Ovary (tissue), 9 donors: ENCODE results near the gene CACNA1D. TPM values are rescaled to one million over a fixed set of nuclear protein-coding genes. Genes with fewer than 3 reads are reported as not detected.

Experiments
- DNase-seq, 5 donors: peaks; one replicate each; pipeline ENCODE4 v3.0.0-alpha.2; 2019 to 2020
- H3K27ac ChIP-seq, 2 donors: fragments of 200-600 bp; one replicate each; pipeline versions ENCODE4 v1.5.1 to v1.8.0; 2019 to 2022
- H3K27me3 ChIP-seq: fragments of 200-600 bp; one replicate; pipeline ENCODE4 v1.8.0; 2022
- H3K36me3 ChIP-seq: fragments of 200-600 bp; sonication (generic); one replicate; pipeline ENCODE4 v1.5.1; 2019
- H3K4me1 ChIP-seq: one replicate; pipeline ENCODE4 v1.8.1; 2013; ENCODE audit warnings: mild to moderate bottlenecking, moderate library complexity; ENCODE audit not compliant: insufficient read depth
- H3K4me3 ChIP-seq: fragments of 200-600 bp; sonication (generic); one replicate; pipeline ENCODE4 v1.5.1; 2017
- H3K9me3 ChIP-seq, 2 donors: fragments of 200-600 bp in 1 of 2; sonication (generic) in 1 of 2; one replicate each; pipeline versions ENCODE4 v1.5.1 to v1.8.1; 2013 to 2019; ENCODE audit warnings: mild to moderate bottlenecking in 1 of 2, moderate library complexity in 1 of 2
- CTCF ChIP-seq, 3 donors: fragments of 450-650 bp in 2 of 3; fragments of 200-600 bp in 1 of 3; IDR thresholded peaks; one replicate each; pipeline versions ENCODE4 v1.5.1 to v1.8.0; 2016 to 2022; ENCODE audit warnings: antibody characterized with exemption in 3 of 3, mild to moderate bottlenecking in 1 of 3
- EP300 ChIP-seq: sonication (generic); formaldehyde crosslinking; IDR thresholded peaks from one replicate; pipeline ENCODE4 v1.6.1; 2017; ENCODE audit warnings: antibody characterized with exemption
- POLR2A ChIP-seq: fragments of 450-650 bp; IDR thresholded peaks from one replicate; pipeline ENCODE4 v1.6.1; 2017; ENCODE audit warnings: antibody characterized with exemption, mild to moderate bottlenecking, moderate library complexity
- WGBS, 3 donors: extraction: QIAGEN DNeasy Blood & Tissue Kit in 1 of 3; methylation state at CpG; one replicate each; pipeline versions ENCODE4 v1.1.5 to v1.1.7; 2013 to 2017; 5-methylcytosine and 5-hydroxymethylcytosine counted together
- intact Hi-C, 4 donors: fragments of 100-400 bp; cut with DNase I; formaldehyde crosslinking; loops; one replicate each; pipeline versions ENCODE4 v1.11.0 to v1.15.1; 2022 to 2023
- polyA plus RNA-seq, 2 donors: library from polyadenylated mRNA; stranded (reverse); fragments of 200-250 nt in 1 of 2; fragments of 350-450 nt in 1 of 2; fragmentation: Illumina TruSeq in 1 of 2; extraction: RNeasy Lipid Tissue Mini Kit (QIAGEN cat#74804) in 1 of 2; gene quantifications; one replicate each; pipeline ENCODE4 v1.2.3, GENCODE V29; 2013 to 2014
- total RNA-seq, 7 donors: library from RNA; depleted of rRNA in 2 of 7; stranded (reverse); fragments of >200 nt in 2 of 7; fragmentation: NEBNext Ultra II Directional in 3 of 7; extraction: Animal tissue kit (Norgen Biotek cat#: 25700) in 3 of 7; gene quantifications; one replicate each; pipeline versions ENCODE4 v1.1.0 to v1.2.4, GENCODE V29; 2016 to 2023
- donor health status: DM: no; HTN: no; CAD: no; lungs with moderate emphysema.
- donor health status: DM: no; HTN: no; CAD: no.
- donor health status: Bipolar disorder and iron deficiency.
- donor health status: DM: yes; HTN: yes; CAD: no.
- donor health status: DM: no; HTN: no; CAD: no.
- donor health status: DM: yes; HTN: yes; CAD: no.

Gene CACNA1D
- total and polyA plus RNA-seq, 9 donors: 0.23 to 9.3 (median 5.1) TPM

GRCh38 chr3:53513556-53514190 lies 19.3 kb downstream of the CACNA1D start:
- Histone ChIP-seq H3K9me3 (no peaks in the 10 kb centered on the region), H3K27ac (no peak overlapping the region), H3K27me3 (no peaks in the 10 kb centered on the region), H3K4me1 (no peaks in the 10 kb centered on the region), H3K4me3 (no peak overlapping the region), H3K36me3 (no peaks in the 10 kb centered on the region)
- 90 to 92% (median 91%) methylated on average over 7 of the region's 7 CpGs for WGBS, 3 donors
- no peak for TF ChIP-seq EP300
- no peak for TF ChIP-seq CTCF (IDR thresholded peaks at IDR 0.05)
- no peak for TF ChIP-seq POLR2A
- DNase-seq: no peak
- intact Hi-C loops: no loop called here

- no peak overlapping the region for H3K27ac ChIP-seq
- WGBS, 3 donors: 77 to 83% (median 81%) methylated on average over 5 of the region's 5 CpGs
- no peaks in the 10 kb centered on the region for H3K36me3 ChIP-seq
- H3K27me3 ChIP-seq: no peaks in the 10 kb centered on the region
- H3K4me1 ChIP-seq: no peaks in the 10 kb centered on the region
- no peak for DNase-seq
- no peaks in the 10 kb centered on the region for H3K9me3 ChIP-seq
- intact Hi-C loops: no loop called here
- no peak for TF ChIP-seq CTCF (IDR thresholded peaks at IDR 0.05)
- TF ChIP-seq EP300: no peak
- TF ChIP-seq POLR2A: no peak
- no peak overlapping the region for H3K4me3 ChIP-seq
These were observed 21.9 kb downstream of the CACNA1D start for GRCh38 chr3:53516339-53516738.

- Histone ChIP-seq H3K27me3 (no peaks in the 10 kb centered on the region), H3K36me3 (no peaks in the 10 kb centered on the region), H3K4me1 (no peaks in the 10 kb centered on the region), H3K4me3 (no peak overlapping the region), H3K27ac (no peak overlapping the region), H3K9me3 (no peaks in the 10 kb centered on the region)
- peak in 2 of 5 donors; percentile 30 to 40 for DNase-seq
- TF ChIP-seq CTCF (IDR thresholded peaks at IDR 0.05) (no peak), POLR2A (no peak)
- intact Hi-C loops: no loop called here
- WGBS, 3 donors: 15 to 33% (median 22%) methylated on average over 6 of the region's 6 CpGs
These were observed 24.1 kb downstream of the CACNA1D start for GRCh38 chr3:53518495-53518981.

GRCh38 chr3:53519065-53519709 lies 24.8 kb downstream of the CACNA1D start:
- WGBS, 3 donors: 35 to 54% (median 46%) methylated on average over 6 of the region's 6 CpGs
- intact Hi-C loops: no loop called here
- DNase-seq: no peak
- peaks cover 3% of the 10 kb centered on the region for H3K4me1 ChIP-seq
- TF ChIP-seq CTCF (IDR thresholded peaks at IDR 0.05): no peak
- TF ChIP-seq EP300: no peak
- no peak for TF ChIP-seq POLR2A
- H3K27me3 ChIP-seq: no peaks in the 10 kb centered on the region
- no peak overlapping the region for H3K27ac ChIP-seq
- H3K4me3 ChIP-seq: no peak overlapping the region
- H3K36me3 ChIP-seq: no peaks in the 10 kb centered on the region
- H3K9me3 ChIP-seq: no peaks in the 10 kb centered on the region
